AG09319 (cell line): ENCODE measurements around the gene PRDM16.

Source experiments
- DNase-seq: peaks from one replicate; pipeline ENCODE4 v3.0.0-alpha.2; 2010; ENCODE audit warnings: low read depth; ENCODE audit errors: extremely low read depth
- CTCF ChIP-seq: IDR thresholded peaks from 2 replicates; pipeline ENCODE4 v1.5.1; 2011; ENCODE audit warnings: low read depth, mild to moderate bottlenecking, inconsistent platforms, low read length, moderate library complexity

The PRDM16 gene

GRCh38 chr1:3134381-3135072 is 65.5 kb downstream of the PRDM16 start:
- no peak for TF ChIP-seq CTCF
- no peak for DNase-seq

- no peak for TF ChIP-seq CTCF
Observed at GRCh38 chr1:3135073-3135702, 66.2 kb downstream of the PRDM16 start.

GRCh38 chr1:3135744-3136455 is 66.9 kb downstream of the PRDM16 start:
- no peak for DNase-seq
- TF ChIP-seq CTCF: no peak

More at GRCh38 chr1:3135073-3135702, 66.2 kb downstream of the PRDM16 start:
- no peak for DNase-seq

- TF ChIP-seq CTCF: no peak
- no peak for DNase-seq
Observed at GRCh38 chr1:3136532-3136931, 67.5 kb downstream of the PRDM16 start.

GRCh38 chr1:3137111-3138100 is 68.4 kb downstream of the PRDM16 start:
- DNase-seq: no peak
- TF ChIP-seq CTCF: no peak

GRCh38 chr1:3138623-3139151 is 69.7 kb downstream of the PRDM16 start:
- DNase-seq: no peak

More at GRCh38 chr1:3138623-3139151, 69.7 kb downstream of the PRDM16 start:
- no peak for TF ChIP-seq CTCF
